H9 (cell line): ENCODE data around the gene SNRNP40. TPM values are rescaled to one million over a fixed set of nuclear protein-coding genes. Genes with fewer than 3 reads are reported as not detected.
A peak's percentile ranks its signal among the peaks of the same experiment; 100 is the strongest.

ENCODE experiments used
- DNase-seq: peaks from one replicate; pipeline ENCODE4 v3.0.0-alpha.2; 2017
- H2AFZ ChIP-seq: one replicate; pipeline ENCODE4 v1.6.1; 2013; ENCODE audit warnings: mild to moderate bottlenecking, low read length, control low read depth, moderate library complexity
- H2AK5ac ChIP-seq: 2 replicates; pipeline ENCODE4 v1.6.1; 2013; ENCODE audit warnings: low read length, control low read depth, mixed read lengths; ENCODE audit not compliant: insufficient read length
- H2BK120ac ChIP-seq: one replicate; pipeline ENCODE4 v1.6.1; 2013; ENCODE audit warnings: low read depth, mild to moderate bottlenecking, low read length, control low read depth, inconsistent platforms; ENCODE audit not compliant: poor library complexity, severe bottlenecking
- H2BK12ac ChIP-seq: 2 replicates; pipeline ENCODE4 v1.6.1; 2013; ENCODE audit warnings: low read length, control low read depth, mixed read lengths, low read depth; ENCODE audit not compliant: insufficient read length
- H2BK15ac ChIP-seq: 2 replicates; pipeline ENCODE4 v1.6.1; 2013; ENCODE audit warnings: low read depth, low read length, control low read depth
- H2BK20ac ChIP-seq: one replicate; pipeline ENCODE4 v1.6.1; 2013; ENCODE audit warnings: low read depth, mild to moderate bottlenecking, low read length, control low read depth, inconsistent platforms; ENCODE audit not compliant: poor library complexity, severe bottlenecking
- H2BK5ac ChIP-seq: 2 replicates; pipeline ENCODE4 v1.6.1; 2013; ENCODE audit warnings: low read length, control low read depth, mixed read lengths; ENCODE audit not compliant: insufficient read length
- H3K14ac ChIP-seq: 2 replicates; pipeline ENCODE4 v1.6.1; 2013; ENCODE audit warnings: low read length, control low read depth; ENCODE audit not compliant: insufficient read depth
- H3K18ac ChIP-seq: 2 replicates; pipeline ENCODE4 v1.6.1; 2013; ENCODE audit warnings: low read depth, mild to moderate bottlenecking, mixed read lengths, low read length, control low read depth; ENCODE audit not compliant: insufficient read length
- H3K23ac ChIP-seq: 2 replicates; pipeline ENCODE4 v1.6.1; 2013; ENCODE audit warnings: low read length, control low read depth, mixed read lengths, low read depth; ENCODE audit not compliant: insufficient read length
- H3K23me2 ChIP-seq: 2 replicates; pipeline ENCODE4 v1.6.1; 2013; ENCODE audit warnings: low read depth, mild to moderate bottlenecking, mixed read lengths, low read length, control low read depth; ENCODE audit not compliant: insufficient read length, poor library complexity, severe bottlenecking
- H3K27ac ChIP-seq: 2 replicates; pipeline ENCODE4 v1.5.1; 2013; ENCODE audit warnings: low read length, control low read depth, mixed read lengths, low read depth; ENCODE audit not compliant: insufficient read length
- H3K27me3 ChIP-seq: 2 replicates; pipeline ENCODE4 v1.6.1; 2013; ENCODE audit warnings: low read length, control low read depth, inconsistent platforms; ENCODE audit not compliant: insufficient read depth
- H3K4ac ChIP-seq: 2 replicates; pipeline ENCODE4 v1.6.1; 2013; ENCODE audit warnings: low read depth, mild to moderate bottlenecking, control low read depth, inconsistent platforms, low read length, moderate library complexity
- H3K4me1 ChIP-seq: 2 replicates; pipeline ENCODE4 v1.6.1; 2013; ENCODE audit warnings: low read length, control low read depth, inconsistent platforms; ENCODE audit not compliant: insufficient read depth
- H3K4me2 ChIP-seq: 2 replicates; pipeline ENCODE4 v1.6.1; 2013; ENCODE audit warnings: low read length, control low read depth, mixed read lengths; ENCODE audit not compliant: insufficient read length, insufficient read depth
- H3K56ac ChIP-seq: 2 replicates; pipeline ENCODE4 v1.6.1; 2013; ENCODE audit warnings: low read depth, mild to moderate bottlenecking, mixed read lengths, low read length, control low read depth; ENCODE audit not compliant: insufficient read length
- H3K79me1 ChIP-seq: 2 replicates; pipeline ENCODE4 v1.6.1; 2013; ENCODE audit warnings: low read depth, mild to moderate bottlenecking, moderate library complexity, low read length, control low read depth, inconsistent platforms; ENCODE audit not compliant: insufficient read depth, poor library complexity, severe bottlenecking
- H3K79me2 ChIP-seq: 2 replicates; pipeline ENCODE4 v1.6.1; 2013; ENCODE audit warnings: low read length, control low read depth, inconsistent platforms; ENCODE audit not compliant: insufficient read depth
- H3K9ac ChIP-seq: 2 replicates; pipeline ENCODE4 v1.6.1; 2013; ENCODE audit warnings: low read length, control low read depth, mixed read lengths; ENCODE audit not compliant: insufficient read length; ENCODE audit errors: extremely low read depth
- H3K9me3 ChIP-seq: one replicate; pipeline ENCODE4 v1.6.1; 2013; ENCODE audit warnings: low read depth, low read length, inconsistent platforms; ENCODE audit not compliant: control insufficient read depth
- H3T11ph ChIP-seq: one replicate; pipeline ENCODE4 v1.6.1; 2013; ENCODE audit warnings: mild to moderate bottlenecking, low read length, control low read depth, inconsistent platforms
- H4K20me1 ChIP-seq: one replicate; pipeline ENCODE4 v1.6.1; 2013; ENCODE audit not compliant: control insufficient read depth, insufficient read length, insufficient read depth
- H4K5ac ChIP-seq: 2 replicates; pipeline ENCODE4 v1.6.1; 2013; ENCODE audit warnings: low read depth, mild to moderate bottlenecking, mixed read lengths, low read length, control low read depth; ENCODE audit not compliant: insufficient read length
- H4K8ac ChIP-seq: replicated peaks from 2 replicates; pipeline ENCODE4 v1.6.1; 2013; ENCODE audit warnings: low read length, control low read depth, mixed read lengths, low read depth; ENCODE audit not compliant: insufficient read length
- H4K91ac ChIP-seq: 2 replicates; pipeline ENCODE4 v1.6.1; 2013; ENCODE audit warnings: low read depth, mild to moderate bottlenecking, moderate library complexity, mixed read lengths, low read length, control low read depth; ENCODE audit not compliant: insufficient read length
- H3K27ac Mint-ChIP-seq, 3 experiments: 2 replicates in 2 of 3; 3 replicates in 1 of 3; pipeline ENCODE4 v1.8.0; 2020 to 2021; ENCODE audit warnings: mixed read lengths in 3 of 3, mild to moderate bottlenecking in 1 of 3, moderate library complexity in 1 of 3
- H3K27me3 Mint-ChIP-seq: 2 replicates; pipeline ENCODE4 v1.8.0; 2021; ENCODE audit warnings: low read depth, mild to moderate bottlenecking, moderate library complexity, mixed read lengths
- H3K36me3 Mint-ChIP-seq, 3 experiments: 2 replicates in 2 of 3; 3 replicates in 1 of 3; pipeline ENCODE4 v1.8.0; 2020 to 2021; ENCODE audit warnings: low read depth in 3 of 3, mixed read lengths in 3 of 3; ENCODE audit not compliant: insufficient read depth in 1 of 3
- H3K4me1 Mint-ChIP-seq, 2 experiments: 2 replicates each; pipeline ENCODE4 v1.8.0; 2020; ENCODE audit warnings: mixed read lengths in 2 of 2
- H3K4me3 Mint-ChIP-seq, 2 experiments: 2 replicates in 1 of 2; 3 replicates in 1 of 2; pipeline ENCODE4 v1.8.0; 2020 to 2021; ENCODE audit warnings: mild to moderate bottlenecking in 2 of 2, mixed read lengths in 2 of 2, moderate library complexity in 1 of 2
- H3K9me3 Mint-ChIP-seq, 2 experiments: 2 replicates in 1 of 2; 3 replicates in 1 of 2; pipeline ENCODE4 v1.8.0; 2020; ENCODE audit warnings: mild to moderate bottlenecking in 2 of 2, mixed read lengths in 2 of 2, moderate library complexity in 1 of 2
- CTCF ChIP-seq: fragments of 200-600 bp; sonication (generic); conservative IDR thresholded peaks from 3 replicates; pipeline ENCODE4 v1.8.0; 2021; ENCODE audit warnings: antibody characterized with exemption, mild to moderate bottlenecking
- WGBS: extraction: QIAGEN DNeasy Blood & Tissue Kit; methylation state at CpG from one replicate; pipeline ENCODE4 v1.1.7; 2013; ENCODE audit warnings: missing lambda C conversion rate, low lambda C conversion rate, mixed read lengths; ENCODE audit not compliant: insufficient read length; ENCODE audit errors: extremely low coverage; 5-methylcytosine and 5-hydroxymethylcytosine counted together
- total RNA-seq: library from RNA; stranded (reverse); gene quantifications from 2 replicates; pipeline ENCODE4 v1.2.1, GENCODE V29; 2021

The SNRNP40 gene
- total RNA-seq, 1 experiment from 2014 or later = 132 TPM

GRCh38 chr1:31297277-31298247, 974 bp upstream of the SNRNP40 start:
- DNase-seq = no peak
- H3K4me3 Mint-ChIP-seq = no peak overlapping the region
- no peak overlapping the region for H4K5ac ChIP-seq
- H2BK120ac ChIP-seq = no peak overlapping the region
- no peak overlapping the region for H2BK5ac ChIP-seq
- H3K4ac ChIP-seq = no peak overlapping the region
- no peak overlapping the region for H3K56ac ChIP-seq
- H3K9me3 Mint-ChIP-seq = no peaks in the 10 kb centered on the region; a peak in 1 of 5 replicates
- no peak overlapping the region for H2BK20ac ChIP-seq
- H3K27ac ChIP-seq = no peak overlapping the region
- no peak overlapping the region for H2AFZ ChIP-seq
- H3K23me2 ChIP-seq = no peaks in the 10 kb centered on the region
- peaks cover 16 to 30% (median 28%) of the 10 kb centered on the region in 3 experiments; a peak in 6 of 7 replicates for H3K36me3 Mint-ChIP-seq
- H3K4me2 ChIP-seq = peak overlapping the region; percentile 95
- H2AK5ac ChIP-seq = no peak overlapping the region
- H3T11ph ChIP-seq = no peak overlapping the region
- no peaks in the 10 kb centered on the region for H3K9me3 ChIP-seq
- no peak for TF ChIP-seq CTCF
- no peaks in the 10 kb centered on the region for H4K20me1 ChIP-seq
- H4K91ac ChIP-seq = no peak overlapping the region
- H3K27me3 ChIP-seq = no peaks in the 10 kb centered on the region
- 0 out of 2 replicates have a peak overlapping the region, but pooled peaks have one; percentile 19 for H3K14ac ChIP-seq
- no peak overlapping the region for H3K18ac ChIP-seq
- peaks cover 8 to 13% of the 10 kb centered on the region in 2 experiments for H3K4me1 Mint-ChIP-seq
- peaks cover 4% of the 10 kb centered on the region for H3K79me1 ChIP-seq
- no CpG with 5 or more reads among the region's 23 CpGs for WGBS
- H4K8ac ChIP-seq = no peak overlapping the region
- H3K27ac Mint-ChIP-seq = no peak overlapping the region
- peaks cover 1% of the 10 kb centered on the region; the same call in 1 of the 2 replicates for H3K27me3 Mint-ChIP-seq
- H3K79me2 ChIP-seq = peaks cover 31% of the 10 kb centered on the region; the same call in 1 of the 2 replicates
- peaks cover 2% of the 10 kb centered on the region for H3K4me1 ChIP-seq
- no peak overlapping the region for H2BK15ac ChIP-seq
- no peak overlapping the region for H3K23ac ChIP-seq
- peak overlapping the region; percentile 93 for H3K9ac ChIP-seq
- no peak overlapping the region for H2BK12ac ChIP-seq
